ENCODE results near the gene GPR158. TPM values are rescaled to one million over a fixed set of nuclear protein-coding genes. Genes with fewer than 3 reads are reported as not detected.

Gene GPR158
- total RNA-seq, 4 donors from 2014 or later, result 0.07 to 0.27 TPM; not detected in 2

GRCh38 chr10:25220156-25220555 lies 45.4 kb downstream of the GPR158 start:
- H3K27ac ChIP-seq, result no peak overlapping the region
- no peak overlapping the region for H3K4me3 ChIP-seq
- H3K4me1 ChIP-seq, result no peaks in the 10 kb centered on the region
- peaks cover 8% of the 10 kb centered on the region for H3K27me3 ChIP-seq
- TF ChIP-seq POLR2AphosphoS5 (IDR thresholded peaks at IDR 0.05) (no peak), EP300 (IDR thresholded peaks at IDR 0.05) (no peak), POLR2A (IDR thresholded peaks at IDR 0.05) (no peak), CTCF (IDR thresholded peaks at IDR 0.05) (no peak)
- ATAC-seq, result no peak
- no peaks in the 10 kb centered on the region for H3K36me3 ChIP-seq
- H3K9me3 ChIP-seq, result no peaks in the 10 kb centered on the region
- WGBS, 2 donors (ENCODE audit: low coverage in 1 of 2), result 46 to 60% methylated on average over 1 of the region's 1 CpG

GRCh38 chr10:25222085-25222660 lies 47.4 kb downstream of the GPR158 start:
- H3K4me1 ChIP-seq, result no peaks in the 10 kb centered on the region
- WGBS, 2 donors (ENCODE audit: low coverage in 1 of 2), result 89 to 92% methylated on average over 7 of the region's 7 CpGs
- no peak overlapping the region for H3K4me3 ChIP-seq
- no peaks in the 10 kb centered on the region for H3K36me3 ChIP-seq
- no peaks in the 10 kb centered on the region for H3K9me3 ChIP-seq
- no peak for TF ChIP-seq POLR2A (IDR thresholded peaks at IDR 0.05)
- peaks cover 8% of the 10 kb centered on the region for H3K27me3 ChIP-seq
- no peak overlapping the region for H3K27ac ChIP-seq
- no peak for ATAC-seq

GRCh38 chr10:25226775-25227682 lies 52.2 kb downstream of the GPR158 start:
- no peak overlapping the region for H3K4me3 ChIP-seq
- H3K27ac ChIP-seq, result no peak overlapping the region
- H3K36me3 ChIP-seq, result no peaks in the 10 kb centered on the region
- no peak for TF ChIP-seq EP300 (IDR thresholded peaks at IDR 0.05)
- TF ChIP-seq CTCF (IDR thresholded peaks at IDR 0.05), result peak in 3 of 4 experiments; percentile 8 to 52 (median 9)
- H3K4me1 ChIP-seq, result no peaks in the 10 kb centered on the region
- WGBS, 2 donors (ENCODE audit: low coverage in 1 of 2), result 30 to 36% methylated on average over 7 of the region's 7 CpGs
- H3K27me3 ChIP-seq, result no peaks in the 10 kb centered on the region
- H3K9me3 ChIP-seq, result no peaks in the 10 kb centered on the region
- no peak for ATAC-seq

GRCh38 chr10:25231751-25232150 lies 57.0 kb downstream of the GPR158 start:
- Histone ChIP-seq H3K36me3 (no peaks in the 10 kb centered on the region), H3K27ac (no peak overlapping the region), H3K9me3 (no peaks in the 10 kb centered on the region), H3K4me1 (no peaks in the 10 kb centered on the region), H3K4me3 (no peak overlapping the region), H3K27me3 (no peaks in the 10 kb centered on the region)
- 73 to 75% methylated on average over 2 of the region's 2 CpGs for WGBS, 2 donors (ENCODE audit: low coverage in 1 of 2)
- no peak for ATAC-seq
- no peak for TF ChIP-seq CTCF (IDR thresholded peaks at IDR 0.05)
- TF ChIP-seq POLR2AphosphoS5 (IDR thresholded peaks at IDR 0.05), result no peak
- TF ChIP-seq EP300 (IDR thresholded peaks at IDR 0.05), result no peak
- no peak for TF ChIP-seq POLR2A (IDR thresholded peaks at IDR 0.05)

GRCh38 chr10:25232204-25232603 lies 57.4 kb downstream of the GPR158 start:
- Histone ChIP-seq H3K4me1 (no peaks in the 10 kb centered on the region), H3K27me3 (no peaks in the 10 kb centered on the region), H3K27ac (no peak overlapping the region), H3K4me3 (no peak overlapping the region), H3K9me3 (no peaks in the 10 kb centered on the region), H3K36me3 (no peaks in the 10 kb centered on the region)
- no peak for ATAC-seq
- 36 to 38% methylated on average over 2 of the region's 2 CpGs for WGBS, 2 donors (ENCODE audit: low coverage in 1 of 2)
- TF ChIP-seq POLR2AphosphoS5 (IDR thresholded peaks at IDR 0.05) (no peak), EP300 (IDR thresholded peaks at IDR 0.05) (no peak), POLR2A (IDR thresholded peaks at IDR 0.05) (no peak), CTCF (IDR thresholded peaks at IDR 0.05) (no peak)
